ENCODE measurements around the gene COX4I1.

The COX4I1 gene

DNA sequence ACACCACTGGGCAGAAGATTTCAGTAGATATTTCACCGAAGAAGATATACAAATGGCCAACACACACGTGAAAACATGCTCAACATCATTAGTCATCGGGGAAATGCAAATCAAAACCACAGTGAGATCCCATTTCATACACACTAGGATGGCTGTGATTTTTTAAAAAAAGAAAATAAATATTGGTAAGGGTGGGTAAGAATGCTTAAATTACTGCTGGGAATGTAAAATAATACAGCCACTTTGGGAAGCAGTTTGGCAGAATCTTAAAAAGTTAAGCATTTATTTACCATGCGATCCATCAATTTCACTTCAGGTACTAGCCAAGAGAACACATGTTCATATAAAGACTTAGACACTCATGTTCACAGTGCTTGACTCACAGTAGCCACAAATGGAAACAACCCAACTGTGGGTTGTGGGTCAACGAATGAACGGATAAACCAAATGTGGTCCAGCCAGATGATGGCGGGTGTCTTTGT, 42.1 kb upstream of the COX4I1 start:
- no peaks in the 10 kb centered on the region for H3K9me3 Mint-ChIP-seq
- H3K27ac Mint-ChIP-seq, result no peak overlapping the region
- H3K36me3 Mint-ChIP-seq (ENCODE audit: low read depth), result no peaks in the 10 kb centered on the region
- no peak for DNase-seq
- TF ChIP-seq, protein P1, sequence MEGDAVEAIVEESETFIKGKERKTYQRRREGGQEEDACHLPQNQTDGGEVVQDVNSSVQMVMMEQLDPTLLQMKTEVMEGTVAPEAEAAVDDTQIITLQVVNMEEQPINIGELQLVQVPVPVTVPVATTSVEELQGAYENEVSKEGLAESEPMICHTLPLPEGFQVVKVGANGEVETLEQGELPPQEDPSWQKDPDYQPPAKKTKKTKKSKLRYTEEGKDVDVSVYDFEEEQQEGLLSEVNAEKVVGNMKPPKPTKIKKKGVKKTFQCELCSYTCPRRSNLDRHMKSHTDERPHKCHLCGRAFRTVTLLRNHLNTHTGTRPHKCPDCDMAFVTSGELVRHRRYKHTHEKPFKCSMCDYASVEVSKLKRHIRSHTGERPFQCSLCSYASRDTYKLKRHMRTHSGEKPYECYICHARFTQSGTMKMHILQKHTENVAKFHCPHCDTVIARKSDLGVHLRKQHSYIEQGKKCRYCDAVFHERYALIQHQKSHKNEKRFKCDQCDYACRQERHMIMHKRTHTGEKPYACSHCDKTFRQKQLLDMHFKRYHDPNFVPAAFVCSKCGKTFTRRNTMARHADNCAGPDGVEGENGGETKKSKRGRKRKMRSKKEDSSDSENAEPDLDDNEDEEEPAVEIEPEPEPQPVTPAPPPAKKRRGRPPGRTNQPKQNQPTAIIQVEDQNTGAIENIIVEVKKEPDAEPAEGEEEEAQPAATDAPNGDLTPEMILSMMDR (IDR thresholded peaks at IDR 0.05), result no peak
- H3K27me3 Mint-ChIP-seq (ENCODE audit: low read depth, poor library complexity), result peaks cover 61% of the 10 kb centered on the region
- peaks cover 39% of the 10 kb centered on the region for H3K4me1 Mint-ChIP-seq
- no peak overlapping the region for H3K4me3 Mint-ChIP-seq

DNA sequence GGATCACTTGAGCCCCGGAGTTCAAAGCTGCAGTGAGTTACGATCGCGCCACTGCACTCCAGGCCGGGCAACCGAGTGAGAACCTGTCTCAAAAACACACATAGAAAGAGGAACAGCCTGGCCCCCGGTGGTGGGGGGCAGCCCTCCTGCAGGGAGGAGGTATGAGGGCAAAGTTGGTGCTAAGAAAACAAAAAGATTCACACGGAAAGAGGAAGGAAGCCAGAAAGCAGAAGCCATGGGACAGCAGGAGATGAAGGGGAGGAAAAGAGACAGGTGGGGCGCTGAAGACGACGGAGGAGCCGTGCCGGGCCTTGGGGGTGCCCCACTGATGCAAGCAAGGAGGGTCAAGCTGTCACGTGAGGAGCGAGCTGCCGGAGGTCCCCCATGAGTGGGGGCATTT, 40.4 kb upstream of the COX4I1 start:
- DNase-seq, result no peak
- TF ChIP-seq, protein P1 (IDR thresholded peaks at IDR 0.05), result no peak
- H3K36me3 Mint-ChIP-seq (ENCODE audit: low read depth), result no peaks in the 10 kb centered on the region
- H3K4me1 Mint-ChIP-seq, result peaks cover 25% of the 10 kb centered on the region
- H3K27ac Mint-ChIP-seq, result no peak overlapping the region
- H3K4me3 Mint-ChIP-seq, result no peak overlapping the region
- H3K27me3 Mint-ChIP-seq (ENCODE audit: low read depth, poor library complexity), result peaks cover 59% of the 10 kb centered on the region
- no peaks in the 10 kb centered on the region for H3K9me3 Mint-ChIP-seq

DNA sequence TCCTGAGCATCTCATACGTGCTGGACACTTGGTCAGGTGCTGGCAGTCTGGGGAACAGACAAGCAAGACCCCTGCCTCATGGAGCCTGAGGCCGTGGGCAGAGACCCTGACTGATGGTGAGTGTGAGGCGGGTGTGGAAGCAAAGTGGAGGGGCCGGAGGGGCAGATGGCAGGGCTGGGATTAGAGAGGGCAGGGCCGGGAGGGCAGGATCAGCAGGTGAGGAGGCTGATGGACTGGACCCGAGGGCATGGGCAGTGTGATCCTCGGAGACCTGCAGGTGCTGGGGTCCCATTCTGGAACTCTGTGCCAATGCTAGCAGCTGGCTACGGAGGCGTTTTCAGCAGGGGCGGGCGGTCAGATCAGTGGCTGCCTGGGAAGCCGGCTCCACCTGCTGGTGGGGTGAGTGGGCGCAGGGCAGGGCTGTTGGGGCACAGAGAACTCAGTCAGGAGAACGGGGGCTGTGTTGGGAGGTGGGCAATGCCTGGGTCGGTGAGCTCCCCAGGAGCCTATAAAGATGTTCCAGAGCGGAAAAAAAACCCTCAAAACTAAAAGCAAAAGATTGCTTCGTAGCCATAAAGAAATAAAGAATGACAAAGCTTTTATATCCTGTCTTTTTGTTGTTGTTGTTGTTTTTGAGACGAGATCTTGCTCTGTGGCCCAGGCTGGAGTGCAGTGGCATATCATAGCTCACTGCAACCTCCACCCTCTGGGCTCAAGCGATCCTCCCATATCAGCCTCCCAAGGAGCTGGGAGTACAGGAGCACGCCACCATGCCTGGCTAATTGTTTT, 39.7 kb upstream of the COX4I1 start:
- peaks cover 61% of the 10 kb centered on the region for H3K27me3 Mint-ChIP-seq (ENCODE audit: low read depth, poor library complexity)
- H3K4me1 Mint-ChIP-seq, result peaks cover 19% of the 10 kb centered on the region
- no peak overlapping the region for H3K4me3 Mint-ChIP-seq
- no peak overlapping the region for H3K27ac Mint-ChIP-seq
- H3K9me3 Mint-ChIP-seq, result no peaks in the 10 kb centered on the region
- H3K36me3 Mint-ChIP-seq (ENCODE audit: low read depth), result no peaks in the 10 kb centered on the region
- TF ChIP-seq, protein P1 (IDR thresholded peaks at IDR 0.05), result no peak
- no peak for DNase-seq

DNA sequence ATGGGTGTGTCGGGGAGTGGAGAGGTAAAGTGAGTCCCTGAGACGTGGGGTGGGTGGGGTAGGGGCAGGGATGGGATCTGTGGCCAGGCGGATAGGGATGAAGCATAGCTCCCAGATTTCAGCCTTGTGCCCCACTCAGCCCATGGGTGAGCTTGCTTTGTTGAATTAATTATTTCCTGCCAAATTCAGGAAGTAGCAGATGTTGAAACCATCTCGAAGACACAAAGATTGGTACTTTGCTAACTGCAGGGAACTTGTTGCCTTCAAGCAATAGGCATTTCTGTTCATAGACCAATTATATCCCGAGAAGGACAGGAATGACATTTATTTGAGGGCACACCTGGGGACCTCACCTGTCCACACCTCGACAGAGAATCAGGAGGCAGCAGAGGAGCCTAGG, 37.6 kb upstream of the COX4I1 start:
- Mint-ChIP-seq H3K36me3 (ENCODE audit: low read depth) (no peaks in the 10 kb centered on the region), H3K9me3 (no peaks in the 10 kb centered on the region), H3K27me3 (ENCODE audit: low read depth, poor library complexity) (peaks cover 63% of the 10 kb centered on the region), H3K4me3 (no peak overlapping the region), H3K27ac (no peak overlapping the region), H3K4me1 (peaks cover 15% of the 10 kb centered on the region)
- TF ChIP-seq, protein P1 (IDR thresholded peaks at IDR 0.05), result no peak
- no peak for DNase-seq

DNA sequence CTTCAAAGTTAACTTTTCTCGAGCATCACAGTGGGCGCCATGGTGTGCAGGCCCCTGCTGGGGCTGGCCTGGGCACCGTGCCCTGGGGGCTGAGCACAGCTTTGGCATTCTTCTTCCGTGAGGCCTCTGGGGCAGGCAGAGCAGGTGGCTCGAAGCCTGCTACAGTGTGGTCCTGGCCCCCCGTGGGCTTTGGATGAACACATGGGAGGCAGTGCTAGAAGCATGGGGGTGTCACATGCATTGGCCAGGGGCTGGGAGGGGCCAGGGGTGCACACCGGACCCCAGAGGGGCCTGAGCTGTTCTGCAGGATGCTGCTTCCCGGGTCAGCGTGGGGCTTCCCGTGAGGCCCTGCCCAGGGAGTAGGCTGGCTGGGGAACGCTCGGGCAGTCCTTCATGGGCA, 36.5 kb upstream of the COX4I1 start:
- Mint-ChIP-seq H3K36me3 (ENCODE audit: low read depth) (no peaks in the 10 kb centered on the region), H3K4me3 (no peak overlapping the region), H3K27me3 (ENCODE audit: low read depth, poor library complexity) (peaks cover 63% of the 10 kb centered on the region), H3K4me1 (peaks cover 16% of the 10 kb centered on the region), H3K9me3 (no peaks in the 10 kb centered on the region), H3K27ac (no peak overlapping the region)
- DNase-seq, result no peak
- TF ChIP-seq, protein P1 (IDR thresholded peaks at IDR 0.05), result no peak

DNA sequence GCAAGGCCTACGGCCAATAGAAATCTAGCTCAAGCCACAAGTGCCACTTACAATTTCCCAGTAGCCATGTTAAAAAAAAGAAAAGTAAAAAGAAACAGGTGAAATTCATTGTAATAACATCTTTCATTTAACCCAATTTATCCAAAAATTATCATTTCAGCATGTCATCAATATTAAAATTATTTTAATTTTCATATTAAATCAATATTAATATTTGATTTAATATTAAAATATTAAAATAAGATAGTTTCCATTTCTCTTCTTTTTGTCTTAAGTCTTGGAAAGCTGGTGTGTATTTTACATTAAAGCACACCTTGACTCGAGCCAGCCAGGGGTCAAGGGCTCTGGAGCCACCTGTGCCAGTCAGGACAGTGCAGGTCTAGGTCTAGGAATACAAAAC, 35.9 kb upstream of the COX4I1 start:
- Mint-ChIP-seq H3K9me3 (no peaks in the 10 kb centered on the region), H3K36me3 (ENCODE audit: low read depth) (no peaks in the 10 kb centered on the region), H3K27me3 (ENCODE audit: low read depth, poor library complexity) (peaks cover 61% of the 10 kb centered on the region), H3K4me3 (no peak overlapping the region), H3K27ac (no peak overlapping the region), H3K4me1 (peaks cover 19% of the 10 kb centered on the region)
- TF ChIP-seq, protein P1 (IDR thresholded peaks at IDR 0.05), result no peak
- DNase-seq, result no peak

All from nephron progenitor cell (in vitro differentiated cells).